22Rv1 (cell line): ENCODE results near the gene IMPDH2.

Source experiments
- H3K27ac ChIP-seq: fragments of 450-650 bp; 2 replicates; pipeline ENCODE4 v1.5.1; 2017
- CTCF ChIP-seq: fragments of 450-650 bp; IDR thresholded peaks from 2 replicates; pipeline ENCODE4 v1.5.1; 2017; ENCODE audit warnings: mild to moderate bottlenecking
- ZFX ChIP-seq: fragments of 450-650 bp; IDR thresholded peaks from 2 replicates; pipeline ENCODE4 v1.6.1; 2017; ENCODE audit warnings: antibody characterized with exemption, borderline replicate concordance

The IMPDH2 gene

GRCh38 chr3:49021813-49022687, 7.1 kb downstream of the IMPDH2 start, which contains the start of gene NDUFAF3:
TSS of gene NDUFAF3 (plus strand) at chr3:49022121. CDS start at chr3:49022145, 24 bp downstream.
- peak within 1 kb of the TSS; percentile 98 for H3K27ac ChIP-seq
- TF ChIP-seq CTCF (peak; percentile 97), ZFX (no peak)

DNA sequence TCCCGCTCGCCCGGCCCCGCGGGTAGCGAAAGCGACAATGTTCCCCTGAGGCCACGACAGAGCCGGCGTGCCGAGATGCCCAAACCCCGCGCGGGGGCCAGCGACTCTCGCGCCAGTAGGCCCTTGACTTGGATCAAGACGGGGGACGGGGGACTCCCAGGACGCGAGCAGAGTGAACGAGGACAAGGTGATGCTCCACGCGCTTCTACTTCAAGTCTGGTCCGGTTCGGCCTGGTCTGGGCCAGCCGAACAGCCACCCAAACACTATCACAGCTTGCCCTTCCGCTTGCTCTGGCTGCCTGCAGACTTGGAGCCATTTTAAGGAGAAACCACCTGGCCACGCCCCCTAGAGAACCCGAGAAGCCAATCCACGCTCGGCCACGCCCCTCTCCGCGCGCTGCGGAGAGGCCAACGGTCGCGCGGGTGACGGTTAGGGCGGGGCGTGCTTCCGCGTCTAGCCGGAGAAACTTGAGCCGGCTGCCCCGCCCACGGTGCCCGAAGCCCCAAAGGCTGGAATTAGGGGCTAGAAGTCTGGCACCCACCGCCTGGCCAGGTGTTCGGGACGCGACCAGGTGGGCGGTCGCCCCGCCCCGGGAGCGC, 7.9 kb downstream of the IMPDH2 start:
- TF ChIP-seq ZFX (no peak), CTCF (no peak)
- peak overlapping the region; percentile 98 for H3K27ac ChIP-seq

DNA sequence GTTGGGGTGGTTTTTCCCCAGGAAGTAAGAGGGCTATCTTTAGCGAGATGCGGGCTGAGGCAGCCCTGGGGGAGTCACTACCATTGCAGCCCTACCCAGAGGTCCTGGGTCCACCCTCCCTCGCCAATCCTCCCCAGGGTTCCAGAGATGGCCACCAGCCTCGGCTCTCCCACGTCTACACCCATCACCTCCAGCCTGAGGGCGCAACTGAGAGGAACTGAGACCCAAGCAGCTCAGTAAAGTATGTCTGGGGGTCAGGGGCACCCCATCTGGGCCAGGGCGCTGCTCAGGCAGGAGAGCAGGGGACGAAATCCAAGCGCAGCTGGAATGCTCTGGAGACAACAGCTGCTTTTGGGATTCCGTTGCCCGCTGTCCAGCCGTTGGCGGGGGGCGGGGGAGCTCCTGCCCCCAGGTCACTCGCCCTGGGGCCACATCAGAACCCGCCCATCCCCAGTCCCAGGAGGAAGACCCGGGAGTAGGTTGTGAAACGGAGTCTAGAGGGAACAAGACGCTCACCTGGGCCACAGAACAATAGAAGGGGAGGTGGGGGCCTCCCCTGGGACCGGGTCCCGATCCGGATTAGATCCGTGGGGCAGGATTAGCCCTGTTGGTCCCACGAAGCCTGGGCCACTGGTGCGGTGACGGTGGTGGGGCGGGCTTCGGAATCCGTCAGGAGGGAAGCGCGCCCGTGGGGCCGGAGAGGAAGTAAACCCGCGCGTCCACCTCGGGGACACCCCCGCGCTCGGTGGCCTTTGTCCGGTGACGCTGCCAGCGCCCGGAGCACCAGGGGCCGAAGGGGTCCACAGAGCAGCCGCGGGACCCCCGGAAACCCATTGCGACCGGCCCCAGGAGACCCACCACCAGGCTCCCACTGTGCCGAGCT, 8.6 kb downstream of the IMPDH2 start:
- peak overlapping the region; percentile 98 for H3K27ac ChIP-seq
- TF ChIP-seq CTCF (no peak), ZFX (no peak)

- H3K27ac ChIP-seq, result peak overlapping the region; percentile 98
- TF ChIP-seq ZFX, result no peak
- no peak for TF ChIP-seq CTCF
Observed at GRCh38 chr3:49019941-49020329, 9.3 kb downstream of the IMPDH2 start.

DNA sequence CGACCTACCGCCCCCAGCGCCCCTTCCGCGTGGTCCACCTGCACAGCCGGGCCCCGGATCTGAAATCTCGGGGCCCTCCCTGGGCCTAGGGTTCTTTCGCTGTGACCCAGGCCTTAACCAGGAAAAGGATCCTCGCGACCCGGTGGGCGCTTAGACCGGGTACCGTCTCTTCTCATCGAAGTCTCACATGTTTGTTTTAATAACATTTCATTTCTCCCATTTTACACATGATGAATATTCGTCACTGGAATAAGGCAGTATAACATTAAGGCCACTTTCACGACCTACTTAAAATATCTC, 10.5 kb downstream of the IMPDH2 start:
- TF ChIP-seq CTCF, result no peak
- no peak for TF ChIP-seq ZFX

GRCh38 chr3:49017971-49018706, 11.1 kb downstream of the IMPDH2 start, which contains the start of gene DALRD3:
TSS of gene DALRD3 (minus strand) at chr3:49018580. CDS start at chr3:49018564, 16 bp downstream.
- no peak for TF ChIP-seq ZFX
- no peak for TF ChIP-seq CTCF
- peak within 1 kb of the TSS; percentile 98 for H3K27ac ChIP-seq

More for the DNA sequence above, 10.5 kb downstream of the IMPDH2 start:
- peak overlapping the region; percentile 98 for H3K27ac ChIP-seq
